ENCODE data around the gene RFTN1.

Gene RFTN1

DNA sequence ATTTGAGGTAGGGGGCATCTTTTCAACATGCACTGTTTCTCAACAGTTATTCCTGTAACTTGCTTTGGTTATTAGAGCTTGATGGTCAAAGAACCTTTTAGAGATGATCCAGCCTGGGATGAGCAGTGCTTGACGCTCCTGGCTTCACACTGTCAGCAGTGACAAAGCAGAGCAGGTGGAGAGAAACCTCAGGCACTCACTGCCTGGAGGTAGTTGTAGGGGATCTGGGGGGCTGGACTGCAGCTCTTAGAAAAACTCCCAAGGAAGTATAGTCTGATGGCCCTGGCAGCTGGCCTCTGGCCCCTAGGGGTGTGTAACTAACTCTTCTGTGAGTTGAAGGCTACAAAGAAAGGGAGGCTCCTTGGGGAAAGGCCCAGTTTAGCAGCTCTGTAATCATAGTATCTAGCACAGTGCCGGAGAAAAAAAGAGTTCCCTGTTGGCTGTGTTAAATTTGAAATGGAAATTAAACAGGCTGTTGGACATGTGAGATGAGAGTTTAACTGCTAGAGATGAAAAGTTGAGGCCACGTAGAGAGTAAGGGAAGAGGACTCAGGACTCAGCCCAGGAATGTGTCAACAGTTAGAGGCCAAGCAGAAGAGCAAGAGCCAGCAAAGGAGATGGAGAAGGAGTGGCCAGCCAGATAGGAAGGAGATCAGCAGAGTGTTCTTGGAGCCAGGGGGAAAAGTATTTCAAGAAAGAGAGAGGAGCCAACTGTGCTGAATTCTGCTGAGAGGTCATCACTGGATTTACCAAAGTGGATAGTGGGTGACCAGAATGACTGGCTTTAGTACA lies 234.3 kb downstream of the RFTN1 start:
- DNase-seq (ENCODE audit: low read depth in 3 of 3) = no peak

- DNase-seq (ENCODE audit: low read depth in 3 of 3) = no peak
Observed at GRCh38 chr3:16277471-16277870, 236.0 kb downstream of the RFTN1 start.

- no peak for DNase-seq (ENCODE audit: low read depth in 3 of 3)
Observed at GRCh38 chr3:16273867-16274266, 239.6 kb downstream of the RFTN1 start.

- no peak for DNase-seq (ENCODE audit: low read depth in 3 of 3)
Observed at GRCh38 chr3:16272588-16272987, 240.9 kb downstream of the RFTN1 start.

- no peak for DNase-seq (ENCODE audit: low read depth in 3 of 3)
Observed at GRCh38 chr3:16270855-16271254, 242.6 kb downstream of the RFTN1 start.

DNA sequence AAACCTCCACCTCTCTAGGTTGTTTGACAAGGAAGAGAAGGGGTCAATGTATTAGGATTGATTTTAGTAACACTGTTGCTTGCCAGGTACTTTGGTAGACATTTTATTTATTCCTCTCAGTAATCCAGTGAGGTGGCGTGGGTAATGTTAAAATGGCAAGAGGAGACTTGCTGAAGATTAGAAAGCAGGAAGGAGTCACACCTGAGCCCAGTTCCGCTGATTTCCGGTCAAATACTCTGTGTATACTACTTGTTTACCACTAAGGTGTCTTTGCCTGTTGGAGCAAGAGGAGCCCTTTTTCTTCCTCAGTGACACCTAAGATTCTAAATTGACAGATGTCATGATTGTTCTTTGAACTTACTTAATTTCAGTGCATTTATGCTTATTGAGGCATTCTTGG lies 246.8 kb downstream of the RFTN1 start:
- no peak for DNase-seq (ENCODE audit: low read depth in 3 of 3)
